ENCODE results near the gene MAFF. TPM values are rescaled to one million over a fixed set of nuclear protein-coding genes. Genes with fewer than 3 reads are reported as not detected.
"Not testable (repeated sequence)": the region's sequence is repeated elsewhere in the genome, so short reads cannot be mapped to it uniquely, and the experiment has no call there.

MAFF gene
- total RNA-seq, 1 experiment from 2014 or later: 3.9 TPM

- not testable (repeated sequence) for DNase-seq (ENCODE audit: low spot score)
Measured at GRCh38 chr22:38177571-38177925, 24.2 kb upstream of the MAFF start.

DNA sequence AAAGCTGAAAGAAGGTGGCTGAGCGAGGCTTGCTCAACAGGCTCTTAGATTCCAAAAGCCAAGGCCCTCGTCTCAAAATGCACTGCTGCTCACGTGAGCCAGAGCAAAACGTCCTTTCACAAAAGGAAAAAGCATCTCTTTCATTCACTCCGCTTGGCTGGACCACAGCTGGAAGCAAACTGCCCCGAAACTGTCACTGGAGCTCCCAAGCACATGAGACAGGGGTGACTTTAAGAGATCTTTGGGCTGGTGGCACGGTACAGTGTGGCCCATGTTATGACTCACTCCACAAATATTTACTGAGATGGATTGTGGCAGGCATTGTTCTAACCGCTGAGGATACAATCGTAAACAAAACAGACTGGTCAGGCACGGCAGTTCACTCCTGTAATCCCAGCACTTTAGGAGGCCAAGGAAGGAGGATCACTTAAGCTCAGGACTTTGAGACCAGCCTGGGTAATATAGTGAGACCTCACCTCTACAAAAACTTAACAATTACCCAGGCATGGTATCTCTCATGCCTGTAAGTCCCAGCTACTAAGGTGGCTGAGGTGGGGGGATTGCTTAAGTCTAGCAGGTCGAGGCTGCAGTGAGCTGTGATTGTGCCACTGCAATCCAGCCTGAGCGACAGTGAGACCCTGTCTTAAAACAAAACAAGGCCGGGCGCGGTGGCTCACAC lies 23.7 kb upstream of the MAFF start:
- DNase-seq (ENCODE audit: low spot score): peak; percentile 98

DNA sequence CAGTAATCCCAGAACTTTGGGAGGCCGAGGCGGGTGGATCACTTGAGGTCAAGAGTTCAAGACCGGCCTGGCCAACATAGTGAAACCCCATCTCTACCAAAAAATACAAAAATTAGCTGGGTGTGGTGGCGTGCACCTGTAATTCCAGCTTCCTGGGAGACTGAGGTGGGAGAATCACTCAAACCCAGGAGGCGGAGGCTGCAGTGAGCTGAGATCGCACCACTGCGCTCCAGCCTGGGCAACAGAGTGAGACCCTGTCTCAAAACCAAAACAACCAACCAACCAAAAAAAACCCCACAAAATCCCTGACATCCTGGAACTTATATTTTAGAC lies 23.2 kb upstream of the MAFF start:
- DNase-seq (ENCODE audit: low spot score): not testable (repeated sequence)

DNA sequence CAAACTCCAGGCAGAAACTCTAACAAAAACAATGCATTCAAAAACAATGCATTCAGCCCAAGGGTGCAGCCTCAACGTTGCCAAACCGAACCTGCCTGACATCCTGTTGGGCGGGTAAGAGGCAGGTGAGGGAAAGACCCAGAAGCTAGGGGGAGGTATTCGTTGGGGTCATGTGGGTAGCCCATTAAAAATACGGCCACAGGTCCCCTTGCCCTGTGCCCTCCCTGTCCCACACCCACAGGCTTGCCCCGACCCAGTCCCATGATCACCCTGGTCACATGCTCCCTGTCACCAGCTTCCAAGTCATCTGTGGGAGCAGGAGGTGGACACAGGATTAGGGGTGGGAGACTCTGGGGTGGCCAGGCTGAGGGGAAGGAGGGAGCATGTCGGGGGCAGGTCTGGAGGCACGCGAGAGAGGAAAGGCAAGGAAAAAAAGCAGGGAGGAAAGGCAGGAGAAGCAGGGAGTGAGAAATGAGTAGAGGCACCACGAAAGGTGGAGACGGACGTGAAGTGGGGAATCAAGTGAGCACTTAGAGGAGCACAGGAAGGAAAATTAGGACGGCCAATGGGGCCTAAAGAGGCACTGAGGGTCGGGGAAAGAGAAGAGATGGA lies 20.8 kb upstream of the MAFF start:
- no peak for DNase-seq (ENCODE audit: low spot score)

- DNase-seq (ENCODE audit: low spot score): peak; percentile 98
Measured at GRCh38 chr22:38181453-38182200, 20.2 kb upstream of the MAFF start, which contains the start of gene PLA2G6. TSS of gene PLA2G6 (minus strand) at chr22:38181830. CDS start at chr22:38169426, 12,404 bp downstream.

DNA sequence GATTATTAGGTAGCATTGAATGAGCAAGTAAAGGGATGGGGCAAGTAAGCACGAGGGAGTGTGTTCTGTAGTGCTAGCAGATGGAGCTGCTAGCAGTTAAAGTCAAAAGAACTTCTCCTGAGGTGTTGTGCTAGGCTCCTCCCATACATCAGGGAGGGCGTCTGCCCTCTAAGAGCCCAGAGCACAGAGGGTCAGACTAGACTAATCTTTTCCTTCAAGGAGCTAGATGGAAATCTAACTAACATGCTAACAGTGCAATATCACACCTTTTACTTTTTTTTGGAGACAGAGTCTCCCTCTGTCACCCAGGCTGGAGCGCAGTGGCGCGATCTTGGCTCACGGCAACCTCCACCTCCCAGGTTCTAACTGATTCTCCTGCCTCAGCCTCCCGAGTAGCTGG lies 17.0 kb upstream of the MAFF start:
- no peak for DNase-seq (ENCODE audit: low spot score)

DNA sequence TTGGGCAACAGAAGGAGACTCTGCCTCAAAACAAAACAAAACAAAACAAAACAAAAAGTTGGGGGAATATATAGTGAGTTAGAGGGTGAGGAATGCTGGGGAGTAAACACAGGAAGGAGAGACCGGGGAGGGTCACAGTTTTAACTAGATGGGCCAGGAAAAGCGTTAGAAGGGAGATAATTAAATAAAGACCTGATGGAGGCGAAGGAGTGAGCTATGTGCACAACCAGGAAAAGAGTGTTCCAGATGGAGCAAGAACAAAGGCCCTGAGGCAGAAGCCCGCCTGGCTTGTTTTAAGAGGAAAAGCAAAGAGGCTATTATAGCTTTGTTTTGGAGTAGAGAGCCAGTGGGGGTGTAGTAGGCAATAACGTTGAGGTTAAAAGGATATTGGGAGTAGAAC lies 15.4 kb upstream of the MAFF start:
- peak; percentile 45 for DNase-seq (ENCODE audit: low spot score)

- DNase-seq (ENCODE audit: low spot score): peak; percentile 71
Measured at GRCh38 chr22:38187413-38188212, 14.2 kb upstream of the MAFF start.

DNA sequence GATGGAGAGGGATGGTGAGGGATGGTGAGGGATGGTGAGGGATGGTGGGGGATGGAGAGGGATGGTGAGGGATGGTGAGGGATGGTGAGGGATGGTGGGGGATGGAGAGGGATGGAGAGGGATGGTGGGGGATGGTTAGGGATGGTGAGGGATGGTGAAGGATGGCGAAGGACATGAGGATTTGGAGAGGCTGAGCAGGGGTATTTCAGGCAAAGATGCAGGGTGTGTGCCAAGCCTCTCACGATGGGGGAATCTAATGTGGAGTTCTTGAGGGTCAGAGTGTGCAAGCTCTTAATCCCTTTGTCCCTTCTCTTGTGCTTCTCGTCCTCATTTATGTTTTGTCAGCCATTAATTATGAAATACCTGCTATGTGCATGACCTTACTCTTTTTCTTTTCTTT lies 12.7 kb upstream of the MAFF start:
- no peak for DNase-seq (ENCODE audit: low spot score)

DNA sequence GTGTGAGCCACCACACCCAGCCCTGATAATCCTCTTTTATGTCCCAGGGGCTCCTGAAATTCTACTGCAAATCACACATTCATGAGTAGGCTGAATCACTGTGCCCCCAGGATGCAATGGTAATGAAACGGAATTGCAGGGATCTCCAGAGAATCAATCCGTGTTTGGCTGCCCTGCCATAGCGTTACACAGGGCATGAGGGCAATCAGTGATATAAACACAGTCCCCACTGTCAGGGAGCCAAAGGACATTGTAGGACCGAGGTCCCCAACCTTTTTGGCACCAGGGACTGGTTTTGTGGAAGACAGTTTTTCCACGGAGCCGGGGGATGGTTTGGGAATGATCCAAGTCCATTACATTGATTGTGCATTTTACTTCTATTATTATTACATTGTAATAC lies 11.2 kb upstream of the MAFF start:
- DNase-seq (ENCODE audit: low spot score): no peak

GRCh38 chr22:38191055-38191454 lies 10.7 kb upstream of the MAFF start:
- no peak for DNase-seq (ENCODE audit: low spot score)

GRCh38 chr22:38191731-38192474 lies 9.9 kb upstream of the MAFF start:
- no peak for DNase-seq (ENCODE audit: low spot score)

DNA sequence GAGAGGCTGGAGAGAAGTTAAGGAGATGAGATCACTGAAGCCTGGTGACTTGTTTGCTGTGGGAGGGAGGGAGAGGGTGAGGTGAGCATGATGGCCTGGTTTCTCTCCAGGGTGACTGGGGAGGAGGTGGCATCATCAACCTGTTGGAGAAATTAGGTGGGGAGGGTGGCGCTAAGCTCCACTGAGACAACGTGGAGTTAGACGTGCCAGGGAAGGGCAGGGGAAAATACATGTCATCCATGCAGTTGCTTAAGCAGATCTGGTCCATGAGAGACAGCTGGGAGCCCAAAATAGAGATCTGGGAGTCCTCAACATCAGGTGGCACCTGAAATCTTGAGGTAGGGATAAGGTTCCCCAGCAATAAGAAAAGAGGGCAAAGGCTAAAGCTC lies 9.3 kb upstream of the MAFF start:
- DNase-seq (ENCODE audit: low spot score): no peak

DNA sequence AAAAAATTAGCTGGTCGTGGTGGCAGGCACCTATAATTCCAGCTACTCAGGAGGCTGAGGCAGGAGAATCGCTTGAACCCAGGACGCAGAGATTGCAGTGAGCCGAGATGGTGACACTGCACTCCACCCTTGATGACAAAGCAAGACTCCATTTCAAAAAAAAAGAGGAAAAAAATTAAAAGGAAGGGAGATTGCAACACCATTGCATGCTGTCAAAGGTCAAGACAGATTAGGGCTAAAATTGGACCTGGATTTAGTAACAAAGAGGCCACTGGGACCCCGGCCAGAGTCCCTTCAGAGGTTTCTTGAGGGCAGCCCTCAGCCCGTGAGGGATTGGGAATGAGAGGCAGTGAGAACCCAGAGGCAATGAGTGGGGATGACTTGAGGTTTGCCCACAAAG lies 8.2 kb upstream of the MAFF start:
- DNase-seq (ENCODE audit: low spot score): no peak

GRCh38 chr22:38196791-38197419 lies 4.9 kb upstream of the MAFF start:
- DNase-seq (ENCODE audit: low spot score): no peak

- DNase-seq (ENCODE audit: low spot score): no peak
Measured at GRCh38 chr22:38199826-38200559, 1.8 kb upstream of the MAFF start.

DNA sequence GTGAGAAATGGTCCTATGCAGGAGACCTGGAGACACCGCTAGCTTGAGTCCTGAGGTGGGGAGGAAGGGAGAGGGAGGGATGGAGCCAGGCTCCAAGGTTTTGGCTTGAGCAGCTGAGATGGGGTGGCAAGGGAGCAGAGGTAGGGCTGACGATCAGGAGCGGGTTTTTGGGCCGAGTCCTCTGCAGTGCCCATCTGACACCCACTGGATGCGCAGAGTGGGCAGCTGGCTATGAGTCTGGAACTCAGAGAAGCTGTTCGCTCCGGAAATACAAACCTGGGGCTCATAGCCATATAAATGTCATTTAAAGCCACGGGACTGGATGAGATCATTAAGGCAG lies 453 bp upstream of the MAFF start:
- no peak for DNase-seq (ENCODE audit: low spot score)

GRCh38 chr22:38202437-38203089 lies 769 bp downstream of the MAFF start:
- DNase-seq (ENCODE audit: low spot score): peak; percentile 58

- DNase-seq (ENCODE audit: low spot score): no peak
Measured at GRCh38 chr22:38203090-38203810, 1.5 kb downstream of the MAFF start.

Data from H4 (cell line).